Measurements from ENCODE around the gene RUFY1. TPM values are rescaled to one million over a fixed set of nuclear protein-coding genes. Genes with fewer than 3 reads are reported as not detected.
"Not testable (repeated sequence)": the region's sequence is repeated elsewhere in the genome, so short reads cannot be mapped to it uniquely, and the experiment has no call there.

The RUFY1 gene
- total RNA-seq, 2 donors from 2014 or later: 45.5 to 122 TPM

GRCh38 chr5:179554981-179555380 is 4.6 kb downstream of the RUFY1 start:
- no peaks in the 10 kb centered on the region for H3K9me3 ChIP-seq (ENCODE audit: control insufficient read depth, low read length, poor library complexity, severe bottlenecking)
- no peak overlapping the region for H3K27ac Mint-ChIP-seq
- H3K27me3 Mint-ChIP-seq: no peaks in the 10 kb centered on the region
- no peak for ATAC-seq
- no peaks in the 10 kb centered on the region for H3K36me3 Mint-ChIP-seq (ENCODE audit: low read depth)
- no peak for DNase-seq
- H3K4me3 Mint-ChIP-seq: no peak overlapping the region
- peaks cover 29% of the 10 kb centered on the region for H3K4me1 Mint-ChIP-seq

- not testable (repeated sequence) for H3K27me3 Mint-ChIP-seq; ATAC-seq; H3K9me3 ChIP-seq (ENCODE audit: control insufficient read depth, low read length, poor library complexity, severe bottlenecking); DNase-seq; H3K36me3 Mint-ChIP-seq (ENCODE audit: low read depth)
- H3K4me1 Mint-ChIP-seq: peaks cover 25% of the 10 kb centered on the region
- H3K27ac Mint-ChIP-seq: peak overlapping the region; percentile 97
- peak overlapping the region; percentile 91 for H3K4me3 Mint-ChIP-seq
Measured at GRCh38 chr5:179558261-179558799, 8.0 kb downstream of the RUFY1 start.

- Mint-ChIP-seq H3K36me3 (ENCODE audit: low read depth) (peaks cover 4% of the 10 kb centered on the region), H3K27ac (peak overlapping the region; percentile 97), H3K4me3 (peak overlapping the region; percentile 91), H3K27me3 (no peaks in the 10 kb centered on the region), H3K4me1 (peaks cover 22% of the 10 kb centered on the region)
- no peak for DNase-seq
- H3K9me3 ChIP-seq (ENCODE audit: control insufficient read depth, low read length, poor library complexity, severe bottlenecking): no peaks in the 10 kb centered on the region
- no peak for ATAC-seq
Measured at GRCh38 chr5:179558932-179559283, 8.6 kb downstream of the RUFY1 start.

DNA sequence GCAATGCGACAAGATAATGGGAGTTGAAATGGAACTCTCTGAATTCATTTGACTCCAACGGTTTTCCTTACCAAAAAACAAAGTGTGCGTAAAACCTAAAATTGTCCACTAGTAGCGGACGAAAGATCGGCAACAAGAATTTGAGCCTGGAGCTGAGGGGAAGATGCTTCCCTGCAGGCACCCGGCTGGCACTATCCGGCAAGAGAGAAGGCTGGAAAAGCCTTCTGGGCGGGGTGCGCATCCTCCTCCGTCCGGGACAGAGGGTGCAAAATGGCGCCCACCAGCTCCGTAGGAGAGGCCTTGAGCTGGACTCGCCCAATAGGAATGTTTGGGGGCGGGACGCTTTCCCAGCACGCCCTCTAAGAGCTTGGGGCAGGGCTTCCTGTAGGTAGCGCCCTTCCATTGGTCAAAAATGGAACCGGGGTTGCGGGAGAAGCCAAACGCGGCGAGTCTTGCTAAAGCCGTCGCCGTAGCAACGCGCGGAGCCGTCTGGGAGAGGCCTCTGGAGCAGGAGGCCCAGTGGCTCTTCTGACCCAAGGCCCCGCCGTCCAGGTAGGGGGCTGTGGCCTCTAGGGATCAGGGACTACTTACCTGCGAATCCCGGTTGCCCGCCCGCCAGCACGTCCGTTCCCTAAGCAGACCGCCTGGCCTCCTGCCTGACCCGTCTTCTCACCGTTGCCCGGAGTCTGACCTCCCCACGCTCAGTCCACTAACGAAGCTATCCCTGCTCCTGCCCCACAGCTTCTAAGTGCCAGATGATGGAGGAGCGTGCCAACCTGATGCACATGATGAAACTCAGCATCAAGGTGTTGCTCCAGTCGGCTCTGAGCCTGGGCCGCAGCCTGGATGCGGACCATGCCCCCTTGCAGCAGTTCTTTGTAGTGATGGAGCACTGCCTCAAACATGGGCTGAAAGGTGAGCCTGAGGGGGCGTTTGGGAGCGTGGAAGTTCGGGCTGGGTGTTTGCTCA is 9.2 kb downstream of the RUFY1 start:
- Mint-ChIP-seq H3K4me1 (peaks cover 18% of the 10 kb centered on the region), H3K36me3 (ENCODE audit: low read depth) (peaks cover 4% of the 10 kb centered on the region), H3K27ac (peak overlapping the region; percentile 97), H3K4me3 (peak overlapping the region; percentile 91), H3K27me3 (no peaks in the 10 kb centered on the region)
- no peaks in the 10 kb centered on the region for H3K9me3 ChIP-seq (ENCODE audit: control insufficient read depth, low read length, poor library complexity, severe bottlenecking)
- ATAC-seq (peak; percentile 99), DNase-seq (peak; percentile 80 to 87 (median 84))

DNA sequence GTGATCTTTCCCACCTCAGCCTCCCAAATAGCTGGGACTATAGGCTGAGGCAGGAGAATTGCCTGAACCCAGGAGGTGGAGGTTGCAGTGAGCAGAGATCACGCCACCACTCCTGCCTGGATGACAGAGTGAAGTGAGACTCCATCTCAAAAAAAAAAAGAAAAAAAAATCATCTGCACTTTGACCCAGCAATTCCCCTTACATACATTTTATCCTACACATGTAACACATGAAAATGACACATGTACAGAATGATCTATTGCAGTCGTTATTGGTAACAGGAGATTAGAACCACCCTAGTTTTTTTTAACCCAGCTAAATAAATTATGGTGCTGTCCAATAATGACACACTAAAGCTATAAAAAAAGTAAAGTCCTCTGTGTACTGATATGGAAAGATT is 14.2 kb downstream of the RUFY1 start:
- no peak overlapping the region for H3K4me3 Mint-ChIP-seq
- H3K36me3 Mint-ChIP-seq (ENCODE audit: low read depth): peaks cover 5% of the 10 kb centered on the region

DNA sequence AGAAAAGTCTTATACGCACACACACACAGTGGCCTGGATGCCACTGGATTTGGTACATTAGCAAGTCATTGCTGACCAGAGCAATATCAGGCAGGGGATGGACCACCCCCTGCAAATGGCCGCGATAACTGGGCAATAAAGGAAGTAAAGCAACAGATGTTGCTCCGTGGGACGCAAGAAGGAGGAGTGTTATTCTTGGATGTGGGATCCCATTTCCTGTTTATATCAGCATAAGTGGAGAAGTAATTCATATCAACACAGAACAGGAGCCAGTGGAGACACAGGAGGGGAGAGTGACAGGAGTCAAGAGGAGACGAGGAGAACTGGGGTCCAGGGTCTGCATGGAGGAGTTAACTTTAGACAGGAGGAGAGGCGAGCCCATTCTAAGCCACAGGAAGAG is 18.4 kb downstream of the RUFY1 start:
- H3K27ac Mint-ChIP-seq: peak overlapping the region; percentile 68
- no peaks in the 10 kb centered on the region for H3K9me3 ChIP-seq (ENCODE audit: control insufficient read depth, low read length, poor library complexity, severe bottlenecking)
- no peak overlapping the region for H3K4me3 Mint-ChIP-seq
- no peaks in the 10 kb centered on the region for H3K27me3 Mint-ChIP-seq
- H3K36me3 Mint-ChIP-seq (ENCODE audit: low read depth): peaks cover 6% of the 10 kb centered on the region
- no peak for DNase-seq
- peaks cover 10% of the 10 kb centered on the region for H3K4me1 Mint-ChIP-seq
- no peak for ATAC-seq

More for the DNA sequence above, 14.2 kb downstream of the RUFY1 start:
- DNase-seq: no peak
- Mint-ChIP-seq H3K27me3 (no peaks in the 10 kb centered on the region), H3K27ac (no peak overlapping the region), H3K4me1 (peaks cover 13% of the 10 kb centered on the region)
- no peaks in the 10 kb centered on the region for H3K9me3 ChIP-seq (ENCODE audit: control insufficient read depth, low read length, poor library complexity, severe bottlenecking)
- ATAC-seq: no peak

GRCh38 chr5:179572386-179572785 is 22.0 kb downstream of the RUFY1 start:
- H3K4me1 Mint-ChIP-seq: peaks cover 13% of the 10 kb centered on the region
- peaks cover 6% of the 10 kb centered on the region for H3K36me3 Mint-ChIP-seq (ENCODE audit: low read depth)
- H3K27me3 Mint-ChIP-seq: no peaks in the 10 kb centered on the region
- peak overlapping the region; percentile 8 for H3K27ac Mint-ChIP-seq
- H3K4me3 Mint-ChIP-seq: no peak overlapping the region
- DNase-seq (no peak), ATAC-seq (no peak)
- H3K9me3 ChIP-seq (ENCODE audit: control insufficient read depth, low read length, poor library complexity, severe bottlenecking): no peaks in the 10 kb centered on the region

GRCh38 chr5:179577286-179577960 is 27.1 kb downstream of the RUFY1 start:
- no peaks in the 10 kb centered on the region for H3K9me3 ChIP-seq (ENCODE audit: control insufficient read depth, low read length, poor library complexity, severe bottlenecking)
- peaks cover 5% of the 10 kb centered on the region for H3K4me1 Mint-ChIP-seq
- DNase-seq (no peak), ATAC-seq (no peak)
- H3K27me3 Mint-ChIP-seq: no peaks in the 10 kb centered on the region
- peaks cover 2% of the 10 kb centered on the region for H3K36me3 Mint-ChIP-seq (ENCODE audit: low read depth)
- H3K4me3 Mint-ChIP-seq: no peak overlapping the region
- no peak overlapping the region for H3K27ac Mint-ChIP-seq

GRCh38 chr5:179585941-179586401 is 35.6 kb downstream of the RUFY1 start:
- no peak for ATAC-seq
- Mint-ChIP-seq H3K27me3 (no peaks in the 10 kb centered on the region), H3K4me1 (peaks cover 2% of the 10 kb centered on the region), H3K27ac (no peak overlapping the region), H3K36me3 (ENCODE audit: low read depth) (peaks cover 4% of the 10 kb centered on the region), H3K4me3 (no peak overlapping the region)
- no peaks in the 10 kb centered on the region for H3K9me3 ChIP-seq (ENCODE audit: control insufficient read depth, low read length, poor library complexity, severe bottlenecking)
- no peak for DNase-seq

- Mint-ChIP-seq H3K36me3 (ENCODE audit: low read depth) (peaks cover 4% of the 10 kb centered on the region), H3K4me1 (peaks cover 2% of the 10 kb centered on the region), H3K27ac (peak overlapping the region; percentile 54), H3K27me3 (no peaks in the 10 kb centered on the region), H3K4me3 (no peak overlapping the region)
- H3K9me3 ChIP-seq (ENCODE audit: control insufficient read depth, low read length, poor library complexity, severe bottlenecking): no peaks in the 10 kb centered on the region
- ATAC-seq (no peak), DNase-seq (no peak)
Measured at GRCh38 chr5:179588166-179588565, 37.8 kb downstream of the RUFY1 start.

DNA sequence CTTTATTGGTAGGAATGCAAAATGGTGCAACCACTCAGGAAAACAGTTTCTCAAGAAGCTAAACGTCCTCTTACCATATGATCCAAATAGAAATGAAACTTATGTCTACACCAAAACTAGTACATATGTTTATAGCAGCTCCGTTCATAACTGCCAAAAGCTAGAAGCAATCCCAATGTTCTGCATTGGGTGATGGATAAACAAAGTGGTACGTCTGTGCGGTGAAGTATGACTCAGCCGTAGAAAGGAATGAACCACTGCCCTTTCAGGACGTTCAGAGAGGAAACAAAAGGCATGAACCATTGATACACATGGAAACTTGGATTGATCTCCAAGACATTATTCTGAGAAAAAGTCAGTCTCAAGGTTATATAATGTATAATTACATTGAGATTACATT is 45.6 kb downstream of the RUFY1 start:
- Mint-ChIP-seq H3K36me3 (ENCODE audit: low read depth) (no peaks in the 10 kb centered on the region), H3K4me3 (no peak overlapping the region)
- no peaks in the 10 kb centered on the region for H3K9me3 ChIP-seq (ENCODE audit: control insufficient read depth, low read length, poor library complexity, severe bottlenecking)

GRCh38 chr5:179596421-179596820 is 46.1 kb downstream of the RUFY1 start:
- Mint-ChIP-seq H3K4me3 (no peak overlapping the region), H3K4me1 (no peaks in the 10 kb centered on the region)
- no peak for ATAC-seq

More for the DNA sequence above, 45.6 kb downstream of the RUFY1 start:
- DNase-seq (no peak), ATAC-seq (no peak)
- Mint-ChIP-seq H3K27me3 (no peaks in the 10 kb centered on the region), H3K4me1 (no peaks in the 10 kb centered on the region), H3K27ac (peak overlapping the region; percentile 29)

DNA sequence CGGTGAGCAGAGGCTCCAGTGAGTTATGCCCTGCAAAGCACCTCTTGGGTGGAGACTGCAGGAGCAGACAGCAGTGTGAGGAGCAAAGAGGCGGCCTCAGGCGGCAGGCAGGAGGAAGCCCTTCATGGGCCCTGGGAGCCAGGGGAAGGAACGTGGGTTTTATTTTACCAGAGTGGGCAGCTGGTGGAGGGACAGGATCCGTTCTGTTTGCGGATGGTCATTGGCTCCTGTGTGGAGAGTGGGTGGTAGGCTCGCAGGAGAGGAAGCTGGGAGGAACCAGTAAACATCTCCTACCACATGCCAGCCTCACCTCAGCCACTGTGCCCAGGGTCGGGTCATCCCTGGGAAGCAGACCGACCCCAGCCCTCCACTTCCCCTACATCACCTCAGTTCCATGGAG is 48.7 kb downstream of the RUFY1 start:
- no peaks in the 10 kb centered on the region for H3K9me3 ChIP-seq (ENCODE audit: control insufficient read depth, low read length, poor library complexity, severe bottlenecking)
- peak overlapping the region; percentile 72 for H3K27ac Mint-ChIP-seq
- H3K36me3 Mint-ChIP-seq (ENCODE audit: low read depth): no peaks in the 10 kb centered on the region
- ATAC-seq: no peak
- DNase-seq: no peak
- no peaks in the 10 kb centered on the region for H3K27me3 Mint-ChIP-seq
- H3K4me3 Mint-ChIP-seq: no peak overlapping the region
- peaks cover 2% of the 10 kb centered on the region for H3K4me1 Mint-ChIP-seq

More at GRCh38 chr5:179596421-179596820, 46.1 kb downstream of the RUFY1 start:
- no peaks in the 10 kb centered on the region for H3K9me3 ChIP-seq (ENCODE audit: control insufficient read depth, low read length, poor library complexity, severe bottlenecking)
- Mint-ChIP-seq H3K27ac (peak overlapping the region; percentile 29), H3K36me3 (ENCODE audit: low read depth) (no peaks in the 10 kb centered on the region), H3K27me3 (no peaks in the 10 kb centered on the region)
- no peak for DNase-seq

Measured in T-helper 17 cell (primary cell).